GM19455 (cell line): ENCODE results near the gene MACROD2.
"Not testable (repeated sequence)": the region's sequence is repeated elsewhere in the genome, so short reads cannot be mapped to it uniquely, and the experiment has no call there.

Experiments
- ATAC-seq: cut with Tn5 transposase; IDR thresholded peaks from one replicate; pipeline ENCODE4 v1.9.1; 2021; ENCODE audit not compliant: unreplicated experiment

MACROD2 gene

GRCh38 chr20:13995086-13995665 is at the start of gene MACROD2:
MACROD2 (plus strand) TSS chr20:13995516.
- ATAC-seq = no peak

- ATAC-seq = no peak
These were observed 47.6 kb upstream of the MACROD2 start for GRCh38 chr20:13947719-13948118.

DNA sequence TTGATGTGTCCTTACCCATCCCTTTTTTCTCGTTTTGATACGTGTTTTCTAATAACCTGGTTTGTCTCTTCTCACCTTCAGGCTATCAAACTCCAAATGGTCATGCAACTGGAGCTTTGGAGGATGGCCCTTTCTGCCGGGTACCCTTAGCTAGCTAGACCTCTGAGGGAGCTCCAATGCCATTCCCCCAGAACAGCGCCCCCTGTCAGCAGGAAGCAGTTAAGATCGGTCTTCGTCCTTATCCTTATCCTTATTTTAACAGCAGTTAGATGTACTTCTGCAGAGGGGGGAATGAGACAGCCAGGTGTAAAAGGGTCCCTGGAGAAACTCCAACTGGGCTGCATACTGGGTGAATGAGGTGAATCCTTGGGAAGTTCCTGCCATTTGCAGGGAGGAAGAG is 42.1 kb upstream of the MACROD2 start:
- no peak for ATAC-seq

GRCh38 chr20:13960119-13960518 is 35.2 kb upstream of the MACROD2 start:
- no peak for ATAC-seq

- ATAC-seq = no peak
These were observed 34.8 kb upstream of the MACROD2 start for GRCh38 chr20:13960525-13960924.

DNA sequence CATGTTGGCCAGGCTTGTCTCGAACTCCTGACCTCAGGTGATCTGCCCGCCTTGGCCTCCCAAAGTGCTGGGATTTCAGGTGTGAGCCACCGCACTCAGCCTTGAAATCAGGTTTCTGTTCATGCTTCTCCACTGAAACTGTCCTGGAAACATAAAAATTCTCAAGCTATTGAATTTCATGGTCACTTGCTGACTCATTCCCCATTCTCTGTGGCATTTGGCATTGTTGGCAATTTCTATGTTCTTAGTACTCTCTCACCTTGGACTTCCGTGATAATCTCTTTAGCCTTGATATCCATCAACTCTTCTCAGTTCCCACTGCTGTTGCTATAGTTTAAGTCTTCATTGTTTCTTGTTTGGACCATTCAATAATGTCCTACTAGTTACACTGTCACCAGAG is 11.1 kb upstream of the MACROD2 start:
- no peak for ATAC-seq

- no peak for ATAC-seq
These were observed 4.9 kb upstream of the MACROD2 start, which contains the start of gene SEL1L2 for GRCh38 chr20:13990465-13990864. SEL1L2 (minus strand) TSS chr20:13990614; CDS start chr20:13990534, 80 bp downstream.

GRCh38 chr20:13991311-13991710 is 4.0 kb upstream of the MACROD2 start:
- no peak for ATAC-seq

DNA sequence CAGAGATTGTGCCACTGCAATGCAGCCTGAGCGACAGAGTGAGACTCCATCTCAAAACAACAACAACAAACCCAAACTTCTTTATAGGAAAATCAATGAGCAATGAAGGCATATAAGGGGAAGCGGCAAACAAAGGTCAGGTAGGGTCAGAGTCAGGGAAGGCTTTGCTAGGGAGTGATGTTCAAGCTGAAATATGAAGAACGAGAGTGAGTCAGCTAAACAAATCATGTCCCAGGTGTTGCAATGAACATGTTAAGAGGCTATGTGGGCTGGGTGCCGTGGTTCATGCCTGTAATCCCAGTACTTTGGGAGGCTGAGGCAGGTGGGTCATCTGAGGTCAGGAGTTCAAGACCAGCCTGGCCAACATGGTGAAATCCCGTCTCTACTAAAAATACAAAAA is 3.4 kb upstream of the MACROD2 start:
- not testable (repeated sequence) for ATAC-seq

GRCh38 chr20:13995841-13996240 is 525 bp downstream of the MACROD2 start:
- no peak for ATAC-seq

GRCh38 chr20:13996265-13996664 is 949 bp downstream of the MACROD2 start:
- ATAC-seq = no peak

DNA sequence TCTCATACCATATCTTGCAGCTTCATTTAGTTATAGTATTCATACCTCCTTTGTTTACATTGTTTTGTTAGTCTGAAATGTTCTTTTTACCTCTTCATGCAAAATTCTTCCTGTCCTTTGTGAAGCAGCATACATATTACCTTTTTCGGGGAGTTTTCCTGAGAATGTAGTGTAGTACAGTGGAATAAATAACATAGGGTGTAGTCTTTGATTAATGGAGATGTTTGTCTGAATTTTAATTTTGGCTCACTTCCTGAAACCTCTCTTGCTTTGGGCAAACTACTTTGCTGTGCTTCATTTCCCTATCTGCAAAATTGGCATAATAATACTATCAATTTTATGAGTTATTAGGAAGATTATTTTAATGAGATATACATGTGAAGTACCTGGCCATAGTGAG is 5.6 kb downstream of the MACROD2 start:
- no peak for ATAC-seq

DNA sequence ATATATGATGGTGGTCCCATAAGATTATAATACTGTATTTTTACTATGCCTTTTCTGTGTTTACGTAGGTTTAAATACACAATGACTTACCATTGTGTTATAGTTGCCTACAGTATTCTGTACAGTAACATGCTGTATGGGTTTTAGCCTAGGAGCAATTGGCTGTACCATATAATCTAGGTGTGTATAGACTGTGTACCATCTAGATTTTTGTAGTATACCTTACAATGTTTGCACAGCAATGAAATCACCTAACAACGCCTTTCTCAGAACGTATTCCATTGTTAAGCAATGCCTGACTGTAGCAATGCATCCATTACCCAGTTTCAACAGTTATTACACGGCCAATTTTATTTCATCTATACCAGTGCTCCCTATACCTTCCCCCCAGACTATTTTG is 10.7 kb downstream of the MACROD2 start:
- no peak for ATAC-seq

- no peak for ATAC-seq
These were observed 13.9 kb downstream of the MACROD2 start for GRCh38 chr20:14009208-14009607.

GRCh38 chr20:14012671-14013070 is 17.4 kb downstream of the MACROD2 start:
- no peak for ATAC-seq

DNA sequence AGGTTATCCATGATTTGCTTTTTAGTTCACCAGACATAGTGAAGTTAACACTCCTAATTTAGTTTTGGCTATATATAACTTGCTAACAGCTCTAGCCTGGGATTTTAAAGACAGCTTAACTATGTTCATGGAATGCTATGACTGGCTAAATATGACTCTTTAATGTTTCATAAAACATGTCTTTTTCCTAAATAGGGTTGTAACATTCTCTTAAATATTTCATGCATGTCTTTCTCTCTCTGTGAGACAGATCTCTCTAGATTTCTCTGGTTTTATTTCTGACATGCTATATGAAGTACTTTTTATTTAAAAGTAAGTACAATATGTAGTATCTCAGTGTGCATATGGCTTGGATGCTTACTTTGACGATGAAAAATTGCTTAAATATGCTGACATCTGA is 35.7 kb downstream of the MACROD2 start:
- ATAC-seq = no peak

- ATAC-seq = no peak
These were observed 38.0 kb downstream of the MACROD2 start for GRCh38 chr20:14033310-14033709.

GRCh38 chr20:14036567-14036966 is 41.3 kb downstream of the MACROD2 start:
- ATAC-seq = no peak

- ATAC-seq = not testable (repeated sequence)
These were observed 49.5 kb downstream of the MACROD2 start for GRCh38 chr20:14044712-14045276.

- no peak for ATAC-seq
These were observed 51.2 kb downstream of the MACROD2 start for GRCh38 chr20:14046534-14046933.

DNA sequence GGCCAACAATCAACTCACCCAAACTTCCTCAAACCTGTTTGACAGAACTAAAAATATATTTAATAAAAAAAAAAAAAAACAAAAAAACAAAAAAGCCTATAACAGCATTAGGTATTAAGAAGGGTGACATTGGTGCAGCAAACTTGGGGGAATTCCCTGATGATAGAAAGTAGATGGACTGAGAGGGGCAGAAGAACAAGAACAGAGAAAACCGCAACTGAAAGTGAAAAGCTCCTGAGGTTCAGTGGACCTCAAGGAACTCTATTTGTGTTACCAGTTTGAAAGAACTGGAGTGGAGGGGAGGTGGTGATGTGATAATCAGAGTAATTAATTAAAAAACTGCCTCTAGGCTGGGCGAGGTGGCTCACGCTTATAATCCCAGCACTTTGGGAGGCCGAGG is 53.8 kb downstream of the MACROD2 start:
- peak; percentile 69 for ATAC-seq

DNA sequence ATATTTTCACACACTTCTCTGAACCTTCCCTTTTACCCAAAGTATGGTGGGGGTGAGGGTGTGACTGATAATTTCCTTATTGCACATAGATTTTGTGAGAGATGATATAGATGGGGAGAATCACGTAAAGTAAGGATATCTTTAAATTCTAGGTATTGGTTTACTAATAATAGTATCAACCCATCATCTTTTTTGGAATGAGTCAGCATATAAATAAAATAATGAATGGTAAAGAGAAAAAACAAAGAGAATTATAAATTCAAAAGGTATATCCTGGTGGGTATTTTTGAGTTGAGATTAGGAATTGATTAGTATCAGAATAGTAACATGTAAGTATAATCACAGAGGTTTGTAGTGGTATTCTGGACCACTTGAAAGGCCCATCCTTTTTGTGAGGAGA is 56.1 kb downstream of the MACROD2 start:
- no peak for ATAC-seq

DNA sequence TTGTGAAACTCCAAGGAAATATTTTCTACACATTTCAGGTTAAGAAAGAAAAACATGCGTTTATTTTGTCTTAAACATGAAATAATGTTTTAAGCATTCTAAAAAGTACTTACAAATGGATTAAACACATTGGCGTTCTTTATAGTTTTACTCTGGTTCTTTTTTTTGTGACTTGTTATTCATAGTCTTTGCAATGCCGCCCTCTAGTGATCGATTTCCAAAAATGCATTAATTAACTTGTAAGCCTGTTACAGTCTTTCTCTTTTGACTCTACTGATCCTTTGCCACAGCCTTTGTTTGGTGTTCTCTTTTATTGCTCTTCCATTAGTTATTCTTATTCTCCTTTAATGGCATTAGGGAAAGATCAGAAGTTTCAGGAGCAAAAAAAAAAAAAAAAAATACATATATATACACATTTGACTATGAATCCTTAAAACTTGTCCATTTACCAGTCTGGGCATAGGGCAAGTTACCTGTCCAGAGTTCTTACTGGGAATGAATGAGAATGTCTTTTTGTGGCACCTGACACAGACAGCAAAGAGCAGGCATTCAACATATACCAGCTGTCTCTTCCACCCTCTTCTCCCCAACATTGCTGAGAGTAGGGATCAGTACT is 59.9 kb downstream of the MACROD2 start:
- ATAC-seq = peak; percentile 69
